Thyroid gland (tissue), 4 donors: ENCODE measurements around the gene AKR1E2. TPM values are rescaled to one million over a fixed set of nuclear protein-coding genes. Genes with fewer than 3 reads are reported as not detected.

Experiments
- DNase-seq, 2 donors: peaks; one replicate each; pipeline ENCODE4 v3.0.0-alpha.2; 2019
- H3K27ac ChIP-seq, 3 donors: fragments of 200-600 bp; sonication (generic); 1 replicate in 2 of 3; 2 replicates in 1 of 3; pipeline ENCODE4 v1.5.1; 2016 to 2019; ENCODE audit warnings: mild to moderate bottlenecking in 1 of 3, moderate library complexity in 1 of 3
- H3K27me3 ChIP-seq: fragments of 200-600 bp; sonication (generic); one replicate; pipeline ENCODE4 v1.5.1; 2019
- H3K36me3 ChIP-seq, 2 donors: fragments of 200-600 bp; sonication (generic); one replicate each; pipeline ENCODE4 v1.5.1; 2016 to 2019
- H3K4me1 ChIP-seq, 2 donors: fragments of 200-600 bp; sonication (generic); one replicate each; pipeline ENCODE4 v1.5.1; 2017 to 2019
- H3K4me3 ChIP-seq, 3 donors: fragments of 200-600 bp; sonication (generic); replicated peaks in 1 of 3; 1 replicate in 2 of 3; 2 replicates in 1 of 3; pipeline ENCODE4 v1.5.1; 2016; ENCODE audit warnings: mild to moderate bottlenecking in 1 of 3
- H3K9me3 ChIP-seq: fragments of 200-600 bp; sonication (generic); one replicate; pipeline ENCODE4 v1.5.1; 2017
- POLR2A ChIP-seq, 2 donors: fragments of 450-650 bp; IDR thresholded peaks; one replicate each; pipeline ENCODE4 v1.6.1; 2017; ENCODE audit warnings: antibody characterized with exemption in 2 of 2, mild to moderate bottlenecking in 2 of 2, moderate library complexity in 1 of 2
- WGBS, 2 donors: methylation state at CpG; one replicate each; pipeline ENCODE4 v1.1.5; 2017; 5-methylcytosine and 5-hydroxymethylcytosine counted together
- intact Hi-C: fragments of 100-400 bp; cut with DNase I; formaldehyde crosslinking; loops from one replicate; pipeline ENCODE4 v1.15.1; 2023
- total RNA-seq, 4 donors: library from RNA; depleted of rRNA; stranded (reverse); fragments of >200 nt; gene quantifications; one replicate each; pipeline ENCODE4 v1.2.3, GENCODE V29; 2016
- TF ChIP-seq, protein P1 (sequence below), 6 experiments: fragments of 200-600 bp in 3 of 6; fragments of 450-650 bp in 3 of 6; sonication (generic) in 3 of 6; IDR thresholded peaks; one replicate each; pipeline ENCODE4 v1.5.1; 2016 to 2019; ENCODE audit warnings: antibody characterized with exemption in 6 of 6, mild to moderate bottlenecking in 2 of 6, inconsistent platforms in 1 of 6, moderate library complexity in 1 of 6

Gene AKR1E2
- total RNA-seq, 4 donors from 2014 or later: 14.4 to 18.5 (median 15.9) TPM

DNA sequence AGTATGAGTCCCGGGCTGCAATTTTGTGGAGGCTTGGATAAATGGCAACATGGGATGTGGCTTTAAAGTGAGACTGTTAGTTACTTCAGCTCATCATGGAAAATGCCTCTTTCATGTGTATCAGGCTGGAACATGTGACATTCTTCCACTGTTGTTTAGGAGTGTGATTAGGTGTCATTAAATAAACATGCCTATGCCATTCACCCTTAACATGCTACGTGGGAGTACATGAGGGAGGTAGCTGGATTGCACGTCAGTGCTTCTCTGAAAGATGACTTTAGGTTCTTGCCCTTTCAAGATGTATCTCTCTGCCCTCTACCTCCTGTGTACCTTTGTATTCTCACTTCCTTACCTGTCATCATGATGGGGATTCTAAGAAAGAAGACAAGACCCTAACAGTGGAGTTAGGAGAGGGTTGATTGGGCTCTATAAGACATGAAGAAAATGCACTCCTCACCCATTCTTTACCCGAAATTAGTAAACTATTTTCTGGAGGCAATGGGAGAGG lies 8.9 kb downstream of the AKR1E2 start:
- 83 to 89% methylated on average over 4 of the region's 4 CpGs for WGBS, 2 donors

DNA sequence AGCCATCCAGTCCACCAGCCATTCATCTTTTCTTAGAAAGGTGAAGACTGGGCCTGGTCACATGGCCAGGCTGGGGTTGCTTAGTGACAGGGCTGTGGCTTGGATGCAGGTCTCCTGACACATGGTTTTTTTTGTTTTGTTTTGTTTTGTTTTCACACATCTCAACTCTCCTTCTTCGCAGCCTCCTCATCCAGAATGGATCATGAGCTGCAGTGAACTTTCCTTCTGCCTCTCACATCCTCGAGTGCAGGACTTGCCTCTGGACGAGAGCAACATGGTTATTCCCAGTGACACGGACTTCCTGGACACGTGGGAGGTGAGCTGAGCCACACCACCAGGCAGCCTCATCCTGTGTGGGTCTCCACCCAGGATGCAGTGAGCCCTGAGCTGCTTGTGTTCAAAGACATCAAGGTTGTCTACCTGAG lies 9.5 kb downstream of the AKR1E2 start:
- TF ChIP-seq, protein P1, sequence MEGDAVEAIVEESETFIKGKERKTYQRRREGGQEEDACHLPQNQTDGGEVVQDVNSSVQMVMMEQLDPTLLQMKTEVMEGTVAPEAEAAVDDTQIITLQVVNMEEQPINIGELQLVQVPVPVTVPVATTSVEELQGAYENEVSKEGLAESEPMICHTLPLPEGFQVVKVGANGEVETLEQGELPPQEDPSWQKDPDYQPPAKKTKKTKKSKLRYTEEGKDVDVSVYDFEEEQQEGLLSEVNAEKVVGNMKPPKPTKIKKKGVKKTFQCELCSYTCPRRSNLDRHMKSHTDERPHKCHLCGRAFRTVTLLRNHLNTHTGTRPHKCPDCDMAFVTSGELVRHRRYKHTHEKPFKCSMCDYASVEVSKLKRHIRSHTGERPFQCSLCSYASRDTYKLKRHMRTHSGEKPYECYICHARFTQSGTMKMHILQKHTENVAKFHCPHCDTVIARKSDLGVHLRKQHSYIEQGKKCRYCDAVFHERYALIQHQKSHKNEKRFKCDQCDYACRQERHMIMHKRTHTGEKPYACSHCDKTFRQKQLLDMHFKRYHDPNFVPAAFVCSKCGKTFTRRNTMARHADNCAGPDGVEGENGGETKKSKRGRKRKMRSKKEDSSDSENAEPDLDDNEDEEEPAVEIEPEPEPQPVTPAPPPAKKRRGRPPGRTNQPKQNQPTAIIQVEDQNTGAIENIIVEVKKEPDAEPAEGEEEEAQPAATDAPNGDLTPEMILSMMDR (IDR thresholded peaks at IDR 0.05): no peak
- TF ChIP-seq POLR2A (IDR thresholded peaks at IDR 0.05): no peak
- Histone ChIP-seq H3K9me3 (no peaks in the 10 kb centered on the region), H3K4me3 (no peak overlapping the region), H3K36me3 (no peaks in the 10 kb centered on the region), H3K27ac (no peak overlapping the region), H3K4me1 (peaks cover 7 to 19% of the 10 kb centered on the region in 2 donors), H3K27me3 (no peaks in the 10 kb centered on the region)
- 81% methylated on average over 5 of the region's 5 CpGs for WGBS, 2 donors
- intact Hi-C loops: loop anchor here (10.0 kb wide), 1 partner anchor 549 kb away; no protein-coding TSS in a partner anchor
- DNase-seq: no peak

More for the DNA sequence above, 8.9 kb downstream of the AKR1E2 start:
- no peaks in the 10 kb centered on the region for H3K36me3 ChIP-seq
- no peak overlapping the region for H3K4me3 ChIP-seq
- TF ChIP-seq POLR2A (IDR thresholded peaks at IDR 0.05): no peak
- TF ChIP-seq, protein P1 (IDR thresholded peaks at IDR 0.05): no peak
- no peaks in the 10 kb centered on the region for H3K27me3 ChIP-seq
- DNase-seq: no peak
- peaks cover 7 to 19% of the 10 kb centered on the region in 2 donors for H3K4me1 ChIP-seq
- intact Hi-C loops: loop anchor here (10.0 kb wide), 1 partner anchor 550 kb away; no protein-coding TSS in a partner anchor
- H3K27ac ChIP-seq: no peak overlapping the region
- no peaks in the 10 kb centered on the region for H3K9me3 ChIP-seq

DNA sequence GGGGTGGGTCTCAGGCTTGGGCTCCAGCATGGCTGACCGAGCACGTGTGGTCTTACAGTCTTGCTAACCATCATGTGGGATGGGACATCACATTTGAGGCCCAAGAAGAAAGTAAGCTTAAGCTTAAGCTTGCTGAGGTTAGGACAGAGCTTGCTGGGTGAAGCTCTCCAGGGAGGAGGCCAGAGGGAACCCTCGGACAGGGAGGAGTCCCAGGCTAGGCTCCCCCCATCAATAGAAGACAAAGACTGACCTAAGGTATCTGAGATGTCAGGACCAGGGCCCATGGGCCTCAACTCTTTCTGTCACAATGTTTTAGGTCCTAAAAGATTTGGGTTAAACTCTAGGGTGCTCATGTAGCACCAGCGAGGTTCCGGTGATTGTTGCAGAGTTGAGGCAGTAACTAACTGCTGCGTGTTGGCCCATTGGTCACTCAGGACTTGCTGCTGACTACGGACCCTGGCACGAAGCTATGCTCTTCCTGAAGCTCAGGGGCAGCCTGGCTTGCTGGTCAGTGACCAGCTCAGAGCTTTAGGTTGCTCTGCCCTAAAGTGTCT lies 10.5 kb downstream of the AKR1E2 start:
- TF ChIP-seq, protein P1 (IDR thresholded peaks at IDR 0.05): no peak
- TF ChIP-seq POLR2A (IDR thresholded peaks at IDR 0.05): no peak
- Histone ChIP-seq H3K27ac (no peak overlapping the region), H3K36me3 (no peaks in the 10 kb centered on the region), H3K9me3 (no peaks in the 10 kb centered on the region), H3K27me3 (no peaks in the 10 kb centered on the region), H3K4me1 (peaks cover 0 to 11% of the 10 kb centered on the region in 2 donors), H3K4me3 (no peak overlapping the region)
- intact Hi-C loops: loop anchor here (10.0 kb wide), 1 partner anchor 548 kb away; no protein-coding TSS in a partner anchor
- no peak for DNase-seq
- 89 to 94% methylated on average over 8 of the region's 8 CpGs for WGBS, 2 donors

DNA sequence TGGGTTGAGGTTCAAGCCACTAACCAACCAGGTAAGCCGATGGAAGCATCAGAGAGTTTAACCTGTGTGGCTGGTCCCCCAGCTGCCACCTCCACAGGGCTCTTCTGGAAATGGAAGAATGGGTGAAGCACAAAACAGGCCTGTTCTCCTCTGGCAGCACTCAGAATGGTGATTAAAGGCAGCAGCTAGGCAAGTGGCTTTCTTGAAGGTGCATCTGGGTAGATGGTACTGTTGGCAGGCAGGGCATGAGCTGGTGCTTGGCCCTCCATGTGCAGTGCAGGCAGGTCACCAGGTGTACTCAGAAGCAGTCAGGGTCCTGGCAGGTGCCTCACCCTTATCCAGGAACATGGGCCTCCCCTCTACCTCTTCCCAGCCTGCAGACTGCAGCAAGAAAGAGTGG lies 11.5 kb downstream of the AKR1E2 start:
- Histone ChIP-seq H3K27me3 (no peaks in the 10 kb centered on the region), H3K9me3 (no peaks in the 10 kb centered on the region), H3K4me3 (no peak overlapping the region), H3K27ac (no peak overlapping the region), H3K4me1 (peaks cover 0 to 6% of the 10 kb centered on the region in 2 donors), H3K36me3 (no peaks in the 10 kb centered on the region)
- intact Hi-C loops: loop anchor here (10.0 kb wide), 1 partner anchor 547 kb away; no protein-coding TSS in a partner anchor
- WGBS, 2 donors: 85 to 100% methylated on average over 1 of the region's 1 CpG
- DNase-seq: no peak
- no peak for TF ChIP-seq POLR2A (IDR thresholded peaks at IDR 0.05)
- TF ChIP-seq, protein P1 (IDR thresholded peaks at IDR 0.05): no peak

DNA sequence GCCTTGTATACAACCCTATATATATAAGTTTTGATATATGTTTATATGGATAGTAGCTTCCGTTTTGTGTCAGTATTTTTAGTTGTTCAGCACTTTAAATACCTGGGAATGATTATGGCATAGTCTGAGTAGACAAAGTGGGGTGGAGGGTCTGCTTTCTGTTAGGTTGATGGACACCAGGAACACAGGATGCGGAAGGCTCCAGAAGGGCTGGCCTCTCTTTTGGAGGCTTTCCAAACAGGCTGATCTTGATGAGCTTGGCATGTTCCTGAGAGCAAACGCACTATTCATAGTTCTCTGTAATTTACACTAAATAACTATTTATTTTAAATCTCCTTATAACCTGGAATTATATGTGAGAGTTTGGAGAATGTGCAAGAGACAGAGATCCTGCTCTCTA lies 12.7 kb downstream of the AKR1E2 start:
- WGBS, 2 donors: 71 to 85% methylated on average over 3 of the region's 3 CpGs
- DNase-seq: no peak
- Histone ChIP-seq H3K27ac (no peak overlapping the region), H3K27me3 (no peaks in the 10 kb centered on the region), H3K36me3 (no peaks in the 10 kb centered on the region), H3K4me3 (no peak overlapping the region), H3K9me3 (no peaks in the 10 kb centered on the region), H3K4me1 (peaks cover 0 to 12% of the 10 kb centered on the region in 2 donors)
- intact Hi-C loops: loop anchor here (10.0 kb wide), 1 partner anchor 546 kb away; no protein-coding TSS in a partner anchor
- TF ChIP-seq POLR2A (IDR thresholded peaks at IDR 0.05): no peak
- TF ChIP-seq, protein P1 (IDR thresholded peaks at IDR 0.05): no peak
